ENCODE data around the gene MVD.

GRCh38 chr16:88630941-88631340, 31.9 kb downstream of the MVD start:
- TF ChIP-seq POLR2AphosphoS5 (IDR thresholded peaks at IDR 0.05) (peak in 2 of 3 donors; percentile 10 to 47), CTCF (IDR thresholded peaks at IDR 0.05 in 8 of 11, conservative IDR thresholded peaks at IDR 0.05 in 3 of 11) (no peak)

Data from spleen (tissue), 7 donors.